ENCODE measurements around the gene PARP12.

The PARP12 gene

DNA sequence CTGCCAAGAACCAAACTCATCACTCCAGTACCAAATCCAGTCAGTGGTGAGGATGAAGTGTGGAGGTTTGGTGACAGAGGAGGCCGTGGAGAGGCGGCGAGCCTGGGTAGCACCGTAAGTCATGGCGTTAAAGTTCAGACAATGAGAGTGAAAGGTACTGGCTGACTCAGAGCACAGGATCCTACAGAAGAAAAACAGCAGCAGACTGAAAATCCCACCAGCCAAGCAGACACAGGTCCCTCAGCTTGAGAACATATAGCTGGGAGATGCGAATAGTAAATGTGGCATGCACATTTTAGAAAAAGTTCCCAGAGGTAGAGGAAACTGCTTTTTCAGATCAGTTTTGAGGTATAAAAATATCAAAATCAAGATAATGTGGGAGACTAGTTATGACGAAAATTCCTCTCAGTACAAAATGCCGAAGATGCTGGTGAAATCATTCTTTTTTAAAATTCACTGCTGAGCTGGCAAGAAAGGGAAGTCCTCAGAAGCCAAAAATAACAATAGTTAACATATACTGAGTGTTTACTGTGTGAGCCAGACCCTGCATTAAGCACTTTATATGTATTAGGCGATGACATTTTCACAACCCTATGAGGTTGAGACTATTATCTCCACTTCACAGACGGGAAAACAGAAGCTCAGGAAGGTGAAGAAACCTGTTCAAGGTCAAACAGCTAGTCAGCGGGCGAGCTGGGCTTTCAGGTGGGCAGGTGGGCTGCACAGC is 20.9 kb downstream of the PARP12 start:
- Histone ChIP-seq H4K12ac (ENCODE audit: low read depth, low read length) (no peak overlapping the region), H2AK5ac (ENCODE audit: low read length) (no peak overlapping the region), H3K9ac (ENCODE audit: low read length) (no peak overlapping the region), H3K4ac (ENCODE audit: low read depth, low read length) (no peak overlapping the region), H3K14ac (ENCODE audit: low read length) (no peak overlapping the region), H3K79me1 (ENCODE audit: low read length) (no peaks in the 10 kb centered on the region), H3K4me2 (ENCODE audit: low read length) (no peak overlapping the region), H3K36me3 (ENCODE audit: control insufficient read depth in 1 of 2, insufficient read depth in 2 of 2, low read length in 2 of 2) (no peaks in the 10 kb centered on the region), H4K91ac (ENCODE audit: low read depth, low read length) (no peak overlapping the region), H4K8ac (ENCODE audit: low read depth, low read length) (no peak overlapping the region), H3K4me3 (ENCODE audit: low read depth, low read length) (no peak overlapping the region), H2BK120ac (ENCODE audit: insufficient read depth, low read length, poor library complexity) (no peak overlapping the region), H2AFZ (ENCODE audit: insufficient read depth, low read length, poor library complexity) (no peak overlapping the region), H3K23ac (ENCODE audit: low read length) (no peak overlapping the region), H3K9me3 (ENCODE audit: insufficient read depth, low read depth, low read length) (peaks cover under 1% of the 10 kb centered on the region), H2BK12ac (ENCODE audit: low read length) (no peak overlapping the region), H3K4me1 (ENCODE audit: control insufficient read depth in 1 of 2, insufficient read depth in 2 of 2, low read length in 2 of 2) (no peaks in the 10 kb centered on the region), H3K27me3 (ENCODE audit: insufficient read depth, low read length) (no peaks in the 10 kb centered on the region), H3K27ac (ENCODE audit: low read depth, low read length) (no peak overlapping the region), H3K18ac (ENCODE audit: low read length) (no peak overlapping the region), H3K79me2 (ENCODE audit: control insufficient read depth, insufficient read depth, low read length, poor library complexity) (no peaks in the 10 kb centered on the region), H2BK5ac (ENCODE audit: low read depth, low read length, poor library complexity) (no peak overlapping the region)
- WGBS (ENCODE audit: extremely low coverage, insufficient coverage, insufficient read length) = no CpG with 5 or more reads among the region's 12 CpGs
- DNase-seq = no peak

GRCh38 chr7:140039896-140040295 is 22.9 kb downstream of the PARP12 start:
- no peaks in the 10 kb centered on the region for H3K79me1 ChIP-seq (ENCODE audit: low read length)
- H3K9me3 ChIP-seq (ENCODE audit: insufficient read depth, low read depth, low read length) = peaks cover 1% of the 10 kb centered on the region
- no CpG with 5 or more reads among the region's 12 CpGs for WGBS (ENCODE audit: extremely low coverage, insufficient coverage, insufficient read length)
- H3K79me2 ChIP-seq (ENCODE audit: control insufficient read depth, insufficient read depth, low read length, poor library complexity) = no peaks in the 10 kb centered on the region
- H3K4me3 ChIP-seq (ENCODE audit: low read depth, low read length) = no peak overlapping the region
- no peak overlapping the region for H4K8ac ChIP-seq (ENCODE audit: low read depth, low read length)
- H3K36me3 ChIP-seq (ENCODE audit: control insufficient read depth in 1 of 2, insufficient read depth in 2 of 2, low read length in 2 of 2) = no peaks in the 10 kb centered on the region
- no peaks in the 10 kb centered on the region for H3K27me3 ChIP-seq (ENCODE audit: insufficient read depth, low read length)
- DNase-seq = no peak
- no peak overlapping the region for H3K18ac ChIP-seq (ENCODE audit: low read length)
- no peak overlapping the region for H2BK12ac ChIP-seq (ENCODE audit: low read length)
- no peak overlapping the region for H4K12ac ChIP-seq (ENCODE audit: low read depth, low read length)
- H3K14ac ChIP-seq (ENCODE audit: low read length) = no peak overlapping the region
- no peak overlapping the region for H2BK5ac ChIP-seq (ENCODE audit: low read depth, low read length, poor library complexity)
- H3K23ac ChIP-seq (ENCODE audit: low read length) = no peak overlapping the region
- H4K91ac ChIP-seq (ENCODE audit: low read depth, low read length) = no peak overlapping the region
- H3K4me2 ChIP-seq (ENCODE audit: low read length) = no peak overlapping the region
- no peak overlapping the region for H2AFZ ChIP-seq (ENCODE audit: insufficient read depth, low read length, poor library complexity)
- no peak overlapping the region for H3K9ac ChIP-seq (ENCODE audit: low read length)
- no peak overlapping the region for H2AK5ac ChIP-seq (ENCODE audit: low read length)
- H3K4ac ChIP-seq (ENCODE audit: low read depth, low read length) = no peak overlapping the region
- no peaks in the 10 kb centered on the region for H3K4me1 ChIP-seq (ENCODE audit: control insufficient read depth in 1 of 2, insufficient read depth in 2 of 2, low read length in 2 of 2)
- H2BK120ac ChIP-seq (ENCODE audit: insufficient read depth, low read length, poor library complexity) = no peak overlapping the region
- no peak overlapping the region for H3K27ac ChIP-seq (ENCODE audit: low read depth, low read length)

DNA sequence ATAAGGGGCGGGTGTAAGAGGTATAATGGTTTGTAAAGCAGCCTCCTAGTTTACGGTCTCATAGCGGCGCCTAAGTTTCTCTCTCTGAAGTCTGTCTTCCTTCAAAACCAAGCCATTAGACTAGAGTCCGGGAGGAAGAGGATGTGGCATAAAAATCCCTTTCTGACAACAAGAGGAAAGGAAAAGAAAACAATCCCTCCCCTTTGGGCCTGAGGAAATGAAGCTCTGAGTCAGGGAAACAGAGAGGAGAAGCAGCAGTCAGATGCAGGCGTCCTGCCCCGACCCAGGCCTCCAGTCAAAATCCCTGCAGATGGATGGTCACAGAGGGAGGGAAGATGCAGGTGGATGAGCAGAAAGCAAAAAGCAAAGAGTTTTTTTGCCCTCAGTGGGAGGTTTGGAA is 23.7 kb downstream of the PARP12 start:
- DNase-seq = no peak
- Histone ChIP-seq H3K9ac (ENCODE audit: low read length) (no peak overlapping the region), H4K8ac (ENCODE audit: low read depth, low read length) (no peak overlapping the region), H3K9me3 (ENCODE audit: insufficient read depth, low read depth, low read length) (peaks cover 1% of the 10 kb centered on the region), H3K18ac (ENCODE audit: low read length) (no peak overlapping the region), H4K12ac (ENCODE audit: low read depth, low read length) (no peak overlapping the region), H2BK5ac (ENCODE audit: low read depth, low read length, poor library complexity) (no peak overlapping the region), H3K14ac (ENCODE audit: low read length) (no peak overlapping the region), H3K4ac (ENCODE audit: low read depth, low read length) (no peak overlapping the region), H3K4me2 (ENCODE audit: low read length) (no peak overlapping the region), H3K27ac (ENCODE audit: low read depth, low read length) (no peak overlapping the region), H2BK120ac (ENCODE audit: insufficient read depth, low read length, poor library complexity) (no peak overlapping the region), H3K23ac (ENCODE audit: low read length) (no peak overlapping the region), H3K27me3 (ENCODE audit: insufficient read depth, low read length) (no peaks in the 10 kb centered on the region), H3K4me1 (ENCODE audit: control insufficient read depth in 1 of 2, insufficient read depth in 2 of 2, low read length in 2 of 2) (no peaks in the 10 kb centered on the region), H3K4me3 (ENCODE audit: low read depth, low read length) (no peak overlapping the region), H2AFZ (ENCODE audit: insufficient read depth, low read length, poor library complexity) (no peak overlapping the region), H3K79me2 (ENCODE audit: control insufficient read depth, insufficient read depth, low read length, poor library complexity) (no peaks in the 10 kb centered on the region), H2BK12ac (ENCODE audit: low read length) (no peak overlapping the region), H2AK5ac (ENCODE audit: low read length) (no peak overlapping the region), H3K79me1 (ENCODE audit: low read length) (no peaks in the 10 kb centered on the region), H3K36me3 (ENCODE audit: control insufficient read depth in 1 of 2, insufficient read depth in 2 of 2, low read length in 2 of 2) (no peaks in the 10 kb centered on the region), H4K91ac (ENCODE audit: low read depth, low read length) (no peak overlapping the region)
- no CpG with 5 or more reads among the region's 7 CpGs for WGBS (ENCODE audit: extremely low coverage, insufficient coverage, insufficient read length)

DNA sequence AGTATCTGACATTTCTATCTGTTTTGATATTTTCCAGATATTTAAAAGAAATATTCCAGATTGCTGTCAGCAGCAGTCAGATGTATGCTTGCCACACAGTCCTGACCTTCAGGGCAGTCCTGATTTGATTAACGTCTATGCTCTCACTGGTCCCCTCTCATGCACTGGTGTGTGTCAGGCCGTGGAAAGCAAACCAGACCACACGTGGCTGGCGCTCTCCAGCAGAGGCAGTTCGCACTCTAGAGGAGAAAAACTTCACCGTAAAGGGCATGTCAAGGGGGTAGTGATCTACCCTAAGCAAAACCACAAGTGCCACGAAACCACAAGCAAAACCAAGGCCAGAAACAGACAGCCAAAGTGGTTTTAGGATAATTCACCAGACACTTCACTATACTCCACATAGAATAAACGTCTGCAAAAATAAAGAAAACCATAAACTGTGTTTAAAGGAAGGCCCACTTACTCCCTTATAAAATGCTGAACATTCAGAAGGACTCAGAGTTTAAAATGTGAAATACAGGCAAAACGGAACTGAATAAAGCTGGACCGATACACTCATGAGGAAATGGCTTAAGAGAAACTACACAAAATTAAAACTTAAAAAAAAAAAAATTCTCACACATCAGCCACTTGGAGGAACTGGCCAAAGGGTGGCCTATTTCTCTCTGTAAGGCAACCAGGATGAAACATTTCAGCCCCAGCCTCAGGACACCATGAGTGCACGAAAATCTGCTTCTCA is 26.4 kb downstream of the PARP12 start:
- Histone ChIP-seq H3K79me1 (ENCODE audit: low read length) (no peaks in the 10 kb centered on the region), H3K23ac (ENCODE audit: low read length) (no peak overlapping the region), H2BK12ac (ENCODE audit: low read length) (no peak overlapping the region), H3K79me2 (ENCODE audit: control insufficient read depth, insufficient read depth, low read length, poor library complexity) (no peaks in the 10 kb centered on the region), H3K9me3 (ENCODE audit: insufficient read depth, low read depth, low read length) (peaks cover 1% of the 10 kb centered on the region), H2AFZ (ENCODE audit: insufficient read depth, low read length, poor library complexity) (no peak overlapping the region), H3K4me3 (ENCODE audit: low read depth, low read length) (no peak overlapping the region), H3K4ac (ENCODE audit: low read depth, low read length) (no peak overlapping the region), H4K8ac (ENCODE audit: low read depth, low read length) (no peak overlapping the region), H3K4me1 (ENCODE audit: control insufficient read depth in 1 of 2, insufficient read depth in 2 of 2, low read length in 2 of 2) (no peaks in the 10 kb centered on the region), H4K12ac (ENCODE audit: low read depth, low read length) (no peak overlapping the region), H4K91ac (ENCODE audit: low read depth, low read length) (no peak overlapping the region), H2BK120ac (ENCODE audit: insufficient read depth, low read length, poor library complexity) (no peak overlapping the region), H3K4me2 (ENCODE audit: low read length) (no peak overlapping the region), H3K27me3 (ENCODE audit: insufficient read depth, low read length) (no peaks in the 10 kb centered on the region), H2BK5ac (ENCODE audit: low read depth, low read length, poor library complexity) (no peak overlapping the region), H3K14ac (ENCODE audit: low read length) (no peak overlapping the region), H2AK5ac (ENCODE audit: low read length) (no peak overlapping the region), H3K18ac (ENCODE audit: low read length) (no peak overlapping the region), H3K9ac (ENCODE audit: low read length) (no peak overlapping the region), H3K36me3 (ENCODE audit: control insufficient read depth in 1 of 2, insufficient read depth in 2 of 2, low read length in 2 of 2) (no peaks in the 10 kb centered on the region), H3K27ac (ENCODE audit: low read depth, low read length) (no peak overlapping the region)
- WGBS (ENCODE audit: extremely low coverage, insufficient coverage, insufficient read length) = no CpG with 5 or more reads among the region's 11 CpGs
- no peak for DNase-seq

Data from trophoblast cell (in vitro differentiated cells and primary cell).